ENCODE data around the gene MVB12B. TPM values are rescaled to one million over a fixed set of nuclear protein-coding genes. Genes with fewer than 3 reads are reported as not detected.

Gene MVB12B
- total and polyA plus RNA-seq, 2 of the 8 experiments (the other 6 are each of a cell fraction or from before 2014, with no cell fraction given), result 2.6 to 5.0 TPM

GRCh38 chr9:126462617-126463016 lies 136.0 kb downstream of the MVB12B start (continued):
- no peak for TF ChIP-seq ATF3 (IDR thresholded peaks at IDR 0.05; ENCODE audit: insufficient read depth, low read depth, low read length)
- no peak for TF ChIP-seq GABPA (IDR thresholded peaks at IDR 0.05; ENCODE audit: borderline replicate concordance, insufficient read depth, low read length)
- no peak for TF ChIP-seq KDM1A (IDR thresholded peaks at IDR 0.05; ENCODE audit: borderline replicate concordance, low read length)
- no peak for TF ChIP-seq CTBP2 (IDR thresholded peaks at IDR 0.05; ENCODE audit: borderline replicate concordance, insufficient read depth, insufficient read length, low read length)
- TF ChIP-seq CEBPB (IDR thresholded peaks at IDR 0.05; ENCODE audit: low read depth, low read length), result no peak
- TF ChIP-seq CTCF (IDR thresholded peaks at IDR 0.05; ENCODE audit: control extremely low read depth in 1 of 3, insufficient read depth in 1 of 3, low read depth in 1 of 3, low read length in 3 of 3), result no peak
